Tibial artery (tissue), 4 donors: ENCODE data around the gene HOXA1.

Source experiments
- DNase-seq, 2 donors: peaks; one replicate each; pipeline ENCODE4 v3.0.0-alpha.2; 2019
- H3K27ac ChIP-seq, 2 donors: fragments of 200-600 bp; sonication (generic) in 1 of 2; 1 replicate in 1 of 2; 2 replicates in 1 of 2; pipeline ENCODE4 v1.5.1; 2018 to 2019; ENCODE audit warnings: mild to moderate bottlenecking in 1 of 2
- H3K27me3 ChIP-seq, 2 donors: fragments of 200-600 bp; sonication (generic) in 1 of 2; one replicate each; pipeline versions ENCODE4 v1.5.1 to v1.6.0; 2016 to 2019
- H3K36me3 ChIP-seq, 3 donors: fragments of 200-600 bp; sonication (generic) in 2 of 3; one replicate each; pipeline ENCODE4 v1.5.1; 2016 to 2019; ENCODE audit warnings: mild to moderate bottlenecking in 2 of 3
- H3K4me1 ChIP-seq, 4 donors: fragments of 200-600 bp; sonication (generic) in 2 of 4; 1 replicate in 3 of 4; 2 replicates in 1 of 4; pipeline ENCODE4 v1.5.1; 2016 to 2019
- H3K4me3 ChIP-seq, 2 donors: fragments of 200-600 bp; sonication (generic) in 1 of 2; 1 replicate in 1 of 2; 2 replicates in 1 of 2; pipeline ENCODE4 v1.5.1; 2018 to 2019; ENCODE audit warnings: mild to moderate bottlenecking in 2 of 2
- H3K9me3 ChIP-seq, 3 donors: fragments of 200-600 bp; sonication (generic) in 1 of 3; one replicate each; pipeline ENCODE4 v1.5.1; 2016 to 2019
- intact Hi-C: fragments of 100-400 bp; cut with DNase I; formaldehyde crosslinking; loops from one replicate; pipeline ENCODE4 v1.15.0; 2023; ENCODE audit warnings: low total_unique reads
- TF ChIP-seq, protein P1 (sequence below), 2 experiments: fragments of 200-600 bp in 1 of 2; fragments of 450-650 bp in 1 of 2; IDR thresholded peaks; one replicate each; pipeline ENCODE4 v1.5.1; 2017 to 2019; ENCODE audit warnings: antibody characterized with exemption in 2 of 2, mild to moderate bottlenecking in 1 of 2, moderate library complexity in 1 of 2

The HOXA1 gene

DNA sequence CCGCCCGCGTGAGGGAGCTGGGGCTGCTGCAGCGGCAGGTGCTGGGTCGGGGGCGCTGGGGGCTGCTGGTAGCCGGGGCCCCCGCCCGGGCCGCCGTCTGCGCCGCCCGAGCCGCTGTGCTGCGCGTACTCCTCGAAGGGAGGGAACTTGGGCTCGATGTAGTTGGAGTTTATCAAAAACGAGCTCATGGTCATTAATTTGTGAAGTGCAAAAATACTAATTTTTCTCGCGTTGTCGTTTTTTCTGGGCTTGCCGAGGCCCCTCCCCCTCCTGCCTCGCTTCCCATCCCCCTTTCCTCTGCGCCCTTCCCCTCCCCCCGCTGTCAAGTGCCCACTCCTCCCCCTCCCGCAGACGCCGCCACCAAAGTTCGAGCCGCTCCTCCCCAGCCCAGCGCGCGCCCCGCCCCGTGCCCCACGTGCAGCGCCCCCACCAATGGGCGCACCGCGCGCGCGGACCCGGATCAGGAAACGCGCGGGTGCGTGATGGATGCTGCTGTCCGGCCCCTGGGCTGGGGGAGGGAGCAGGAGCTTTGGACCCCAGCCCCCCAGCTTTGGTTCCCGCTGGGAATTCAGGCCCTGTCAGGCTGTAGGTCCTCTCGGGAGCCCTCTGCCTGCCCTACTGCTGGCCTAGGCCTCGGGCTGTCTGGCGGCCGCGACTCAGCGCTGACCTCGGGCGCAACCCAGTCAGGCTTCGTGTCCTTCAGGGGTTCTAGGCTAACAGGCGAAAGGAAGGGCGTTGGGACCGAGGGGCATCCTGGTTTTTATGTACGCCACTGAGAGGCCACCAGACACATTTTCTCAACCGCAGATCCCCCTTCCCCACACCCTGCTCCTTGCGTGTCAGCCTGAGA is 35.0 kb upstream of the HOXA1 start, which contains the start of gene HOXA4:
HOXA4 (minus strand) TSS at position 218 of the 850 bp plus-strand sequence; CDS start at position 194, 24 bp downstream.
- Histone ChIP-seq H3K27me3 (no peaks in the 10 kb centered on the region), H3K4me1 (peaks cover 0 to 30% (median 17%) of the 10 kb centered on the region in 4 donors), H3K4me3 (peak within 1 kb of the TSS; percentile 67 to 75), H3K27ac (peak within 1 kb of the TSS; percentile 80 to 82), H3K36me3 (no peaks in the 10 kb centered on the region), H3K9me3 (no peaks in the 10 kb centered on the region)
- intact Hi-C loops: no loop called here
- TF ChIP-seq, protein P1, sequence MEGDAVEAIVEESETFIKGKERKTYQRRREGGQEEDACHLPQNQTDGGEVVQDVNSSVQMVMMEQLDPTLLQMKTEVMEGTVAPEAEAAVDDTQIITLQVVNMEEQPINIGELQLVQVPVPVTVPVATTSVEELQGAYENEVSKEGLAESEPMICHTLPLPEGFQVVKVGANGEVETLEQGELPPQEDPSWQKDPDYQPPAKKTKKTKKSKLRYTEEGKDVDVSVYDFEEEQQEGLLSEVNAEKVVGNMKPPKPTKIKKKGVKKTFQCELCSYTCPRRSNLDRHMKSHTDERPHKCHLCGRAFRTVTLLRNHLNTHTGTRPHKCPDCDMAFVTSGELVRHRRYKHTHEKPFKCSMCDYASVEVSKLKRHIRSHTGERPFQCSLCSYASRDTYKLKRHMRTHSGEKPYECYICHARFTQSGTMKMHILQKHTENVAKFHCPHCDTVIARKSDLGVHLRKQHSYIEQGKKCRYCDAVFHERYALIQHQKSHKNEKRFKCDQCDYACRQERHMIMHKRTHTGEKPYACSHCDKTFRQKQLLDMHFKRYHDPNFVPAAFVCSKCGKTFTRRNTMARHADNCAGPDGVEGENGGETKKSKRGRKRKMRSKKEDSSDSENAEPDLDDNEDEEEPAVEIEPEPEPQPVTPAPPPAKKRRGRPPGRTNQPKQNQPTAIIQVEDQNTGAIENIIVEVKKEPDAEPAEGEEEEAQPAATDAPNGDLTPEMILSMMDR (IDR thresholded peaks at IDR 0.05): no peak
- peak; percentile 92 to 97 for DNase-seq

DNA sequence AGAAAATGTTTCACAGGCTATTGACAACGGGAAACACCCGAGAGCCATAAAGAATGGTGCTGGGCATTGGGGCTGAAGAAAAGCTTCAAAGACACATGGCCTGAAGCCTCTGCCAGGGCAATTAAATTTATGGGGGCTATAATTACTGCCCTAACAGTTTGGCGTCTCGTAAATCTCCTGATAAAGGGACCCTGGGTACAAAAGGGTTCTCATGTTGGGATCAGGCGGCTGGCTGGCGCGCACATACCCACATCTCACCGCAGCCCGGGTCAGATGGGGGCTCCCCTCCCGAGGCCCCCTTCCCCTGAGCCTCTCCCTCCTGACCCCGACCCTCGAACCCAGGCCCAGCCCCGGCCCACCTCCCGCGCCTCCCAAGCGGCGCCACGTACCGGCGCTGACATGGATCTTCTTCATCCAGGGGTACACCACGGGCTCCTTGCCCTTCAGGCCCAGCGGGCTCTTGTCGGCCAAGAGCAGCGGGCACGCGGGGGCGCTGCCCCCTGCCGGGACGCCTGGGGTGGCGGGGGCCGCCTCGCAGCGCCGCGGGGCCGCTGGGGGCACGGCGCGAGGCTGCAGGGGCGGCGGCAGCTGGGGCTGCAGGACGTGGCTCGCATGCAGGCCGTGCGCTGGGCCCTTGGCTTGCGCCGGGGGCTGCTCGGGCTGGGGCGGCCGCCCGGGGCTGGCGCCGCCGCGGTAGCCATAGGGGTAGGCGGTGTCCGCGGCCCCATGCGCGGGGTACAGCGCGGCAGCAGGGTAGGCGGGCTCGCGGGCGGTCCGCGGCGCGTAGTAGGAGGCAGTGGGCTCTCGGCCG is 34.1 kb upstream of the HOXA1 start:
- DNase-seq: no peak
- Histone ChIP-seq H3K9me3 (no peaks in the 10 kb centered on the region), H3K27ac (peak overlapping the region; percentile 80 to 82), H3K4me3 (peak overlapping the region; percentile 67 to 75), H3K4me1 (peaks cover 0 to 30% (median 16%) of the 10 kb centered on the region in 4 donors), H3K36me3 (no peaks in the 10 kb centered on the region), H3K27me3 (no peaks in the 10 kb centered on the region)
- TF ChIP-seq, protein P1 (IDR thresholded peaks at IDR 0.05): peak in 1 of 2 experiments; percentile 26
- intact Hi-C loops: no loop called here

DNA sequence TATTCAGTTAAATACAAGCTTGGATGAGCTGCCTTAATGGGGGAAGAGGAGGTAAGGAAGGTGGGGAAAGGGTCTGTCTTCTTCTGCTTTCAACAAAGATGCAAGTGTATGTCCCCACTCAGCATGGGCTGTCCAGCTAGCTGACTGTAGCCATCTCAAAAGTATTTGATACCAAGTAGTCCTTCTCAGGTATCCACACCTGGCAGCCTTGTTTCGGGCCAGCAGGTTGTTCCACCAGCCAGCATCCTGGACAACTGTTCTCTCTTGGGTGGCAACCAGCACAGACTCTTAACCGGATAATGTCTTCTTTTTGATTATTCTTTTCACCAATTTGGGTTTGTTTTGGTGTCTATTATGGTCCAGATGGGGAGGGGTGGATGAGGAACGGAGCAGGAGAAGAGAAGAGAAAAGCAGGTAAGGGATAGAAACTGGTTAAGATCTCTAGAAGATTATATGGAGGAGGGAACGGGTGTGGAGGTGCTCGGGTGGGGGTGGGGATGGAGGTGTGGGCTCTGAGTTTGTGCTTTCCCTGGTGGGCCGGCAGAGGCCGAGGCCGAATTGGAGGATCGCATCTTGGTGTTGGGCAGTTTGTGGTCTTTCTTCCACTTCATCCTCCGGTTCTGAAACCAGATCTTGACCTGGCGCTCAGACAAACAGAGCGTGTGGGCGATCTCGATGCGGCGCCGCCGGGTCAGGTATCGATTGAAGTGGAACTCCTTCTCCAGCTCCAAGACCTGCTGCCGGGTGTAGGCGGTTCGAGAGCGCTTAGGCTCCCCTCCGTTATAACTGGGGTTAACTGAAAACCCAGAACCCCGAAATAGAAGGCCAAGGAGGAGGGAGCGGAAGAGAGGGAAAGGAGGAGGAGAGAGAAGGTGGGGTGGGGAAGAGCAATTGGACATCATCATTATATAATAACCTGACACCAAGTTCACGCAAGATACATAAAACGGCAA is 33.3 kb upstream of the HOXA1 start:
- H3K27ac ChIP-seq: peak overlapping the region; percentile 80 to 82
- peak overlapping the region; percentile 67 to 75 for H3K4me3 ChIP-seq
- H3K36me3 ChIP-seq: no peaks in the 10 kb centered on the region
- intact Hi-C loops: no loop called here
- peaks cover 0 to 27% (median 12%) of the 10 kb centered on the region in 4 donors for H3K4me1 ChIP-seq
- DNase-seq: no peak
- no peaks in the 10 kb centered on the region for H3K27me3 ChIP-seq
- H3K9me3 ChIP-seq: no peaks in the 10 kb centered on the region
- TF ChIP-seq, protein P1 (IDR thresholded peaks at IDR 0.05): no peak

GRCh38 chr7:27128034-27128433 is 32.2 kb upstream of the HOXA1 start:
- intact Hi-C loops: no loop called here

More at GRCh38 chr7:27128034-27128433, 32.2 kb upstream of the HOXA1 start:
- TF ChIP-seq, protein P1 (IDR thresholded peaks at IDR 0.05): no peak
- no peak for DNase-seq
- H3K4me1 ChIP-seq: peaks cover 0 to 23% (median 12%) of the 10 kb centered on the region in 4 donors
- H3K36me3 ChIP-seq: no peaks in the 10 kb centered on the region
- H3K9me3 ChIP-seq: no peaks in the 10 kb centered on the region
- H3K27ac ChIP-seq: no peak overlapping the region
- H3K27me3 ChIP-seq: no peaks in the 10 kb centered on the region
- no peak overlapping the region for H3K4me3 ChIP-seq
